Type B pancreatic cell (in vitro differentiated cells): ENCODE data around the gene SEMA3D. TPM values are rescaled to one million over a fixed set of nuclear protein-coding genes. Genes with fewer than 3 reads are reported as not detected.

Source experiments
- DNase-seq: peaks from one replicate; pipeline ENCODE4 v3.0.0; 2021; ENCODE audit warnings: mixed read lengths; ENCODE audit not compliant: unreplicated experiment; ENCODE audit errors: extremely low spot score
- H3K27ac Mint-ChIP-seq: 2 replicates; pipeline ENCODE4 v1.8.0; 2021; ENCODE audit warnings: mild to moderate bottlenecking, mixed read lengths
- H3K27me3 Mint-ChIP-seq: 2 replicates; pipeline ENCODE4 v1.8.0; 2021; ENCODE audit warnings: mixed read lengths
- H3K36me3 Mint-ChIP-seq: 2 replicates; pipeline ENCODE4 v1.8.0; 2021; ENCODE audit warnings: mixed read lengths
- H3K4me1 Mint-ChIP-seq: one replicate; pipeline ENCODE4 v1.8.0; 2021; ENCODE audit warnings: mixed read lengths; ENCODE audit not compliant: unreplicated experiment
- H3K4me3 Mint-ChIP-seq: 2 replicates; pipeline ENCODE4 v1.8.0; 2021; ENCODE audit warnings: mild to moderate bottlenecking, mixed read lengths
- H3K9me3 Mint-ChIP-seq: 2 replicates; pipeline ENCODE4 v1.8.0; 2021; ENCODE audit warnings: mixed read lengths
- total RNA-seq: library from RNA; stranded (reverse); gene quantifications from 2 replicates; pipeline ENCODE4 v1.2.1, GENCODE V29; 2021; ENCODE audit warnings: low replicate concordance
- TF ChIP-seq, protein P1 (sequence below): fragments of 200-600 bp; sonication (generic); conservative IDR thresholded peaks from 2 replicates; pipeline ENCODE4 v1.5.0; 2021; ENCODE audit warnings: antibody characterized with exemption, mild to moderate bottlenecking

The SEMA3D gene
- total RNA-seq, 1 donor from 2014 or later = 52.9 TPM

- H3K27me3 Mint-ChIP-seq = no peaks in the 10 kb centered on the region
- H3K9me3 Mint-ChIP-seq = no peaks in the 10 kb centered on the region
- TF ChIP-seq, protein P1, sequence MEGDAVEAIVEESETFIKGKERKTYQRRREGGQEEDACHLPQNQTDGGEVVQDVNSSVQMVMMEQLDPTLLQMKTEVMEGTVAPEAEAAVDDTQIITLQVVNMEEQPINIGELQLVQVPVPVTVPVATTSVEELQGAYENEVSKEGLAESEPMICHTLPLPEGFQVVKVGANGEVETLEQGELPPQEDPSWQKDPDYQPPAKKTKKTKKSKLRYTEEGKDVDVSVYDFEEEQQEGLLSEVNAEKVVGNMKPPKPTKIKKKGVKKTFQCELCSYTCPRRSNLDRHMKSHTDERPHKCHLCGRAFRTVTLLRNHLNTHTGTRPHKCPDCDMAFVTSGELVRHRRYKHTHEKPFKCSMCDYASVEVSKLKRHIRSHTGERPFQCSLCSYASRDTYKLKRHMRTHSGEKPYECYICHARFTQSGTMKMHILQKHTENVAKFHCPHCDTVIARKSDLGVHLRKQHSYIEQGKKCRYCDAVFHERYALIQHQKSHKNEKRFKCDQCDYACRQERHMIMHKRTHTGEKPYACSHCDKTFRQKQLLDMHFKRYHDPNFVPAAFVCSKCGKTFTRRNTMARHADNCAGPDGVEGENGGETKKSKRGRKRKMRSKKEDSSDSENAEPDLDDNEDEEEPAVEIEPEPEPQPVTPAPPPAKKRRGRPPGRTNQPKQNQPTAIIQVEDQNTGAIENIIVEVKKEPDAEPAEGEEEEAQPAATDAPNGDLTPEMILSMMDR = no peak
- no peak for DNase-seq
- H3K27ac Mint-ChIP-seq = no peak overlapping the region
- no peak overlapping the region for H3K4me3 Mint-ChIP-seq
- peaks cover 4% of the 10 kb centered on the region for H3K4me1 Mint-ChIP-seq
- H3K36me3 Mint-ChIP-seq = peaks cover 10% of the 10 kb centered on the region
Observed at GRCh38 chr7:85090919-85091564, 95.8 kb downstream of the SEMA3D start.

GRCh38 chr7:85090143-85090542 is 96.7 kb downstream of the SEMA3D start:
- TF ChIP-seq, protein P1 = no peak
- DNase-seq = no peak
- Mint-ChIP-seq H3K4me3 (no peak overlapping the region), H3K4me1 (peaks cover 4% of the 10 kb centered on the region), H3K36me3 (peaks cover 10% of the 10 kb centered on the region), H3K9me3 (no peaks in the 10 kb centered on the region), H3K27ac (peak overlapping the region; percentile 17), H3K27me3 (no peaks in the 10 kb centered on the region)

DNA sequence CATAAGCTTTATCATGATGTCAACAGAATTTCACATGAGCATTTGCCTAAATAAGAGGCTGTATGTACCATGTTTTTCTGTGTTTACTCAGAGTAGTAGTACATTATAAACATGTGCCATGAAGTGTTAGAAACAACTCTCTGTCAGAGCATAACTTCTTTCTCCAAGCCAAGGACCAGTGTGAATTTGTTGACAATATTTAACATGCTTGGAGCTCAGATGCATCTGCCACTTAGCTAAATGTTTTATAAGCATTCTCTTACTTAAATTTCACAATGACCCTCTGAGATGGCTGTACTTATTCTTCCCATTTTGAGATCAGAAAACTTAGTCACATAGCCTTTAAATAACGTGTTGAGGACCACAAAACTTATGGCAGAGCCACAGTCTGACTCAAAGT is 105.0 kb downstream of the SEMA3D start:
- Mint-ChIP-seq H3K4me3 (no peak overlapping the region), H3K9me3 (no peaks in the 10 kb centered on the region), H3K36me3 (peaks cover 5% of the 10 kb centered on the region), H3K27me3 (no peaks in the 10 kb centered on the region), H3K27ac (no peak overlapping the region), H3K4me1 (no peaks in the 10 kb centered on the region)
- no peak for DNase-seq
- TF ChIP-seq, protein P1 = no peak

- Mint-ChIP-seq H3K27ac (no peak overlapping the region), H3K4me1 (no peaks in the 10 kb centered on the region), H3K4me3 (no peak overlapping the region), H3K36me3 (peaks cover 4% of the 10 kb centered on the region), H3K27me3 (no peaks in the 10 kb centered on the region), H3K9me3 (no peaks in the 10 kb centered on the region)
- DNase-seq = no peak
- TF ChIP-seq, protein P1 = no peak
Observed at GRCh38 chr7:85081392-85081791, 105.5 kb downstream of the SEMA3D start.

- TF ChIP-seq, protein P1 = no peak
- peaks cover 5% of the 10 kb centered on the region for H3K36me3 Mint-ChIP-seq
- H3K4me3 Mint-ChIP-seq = no peak overlapping the region
- H3K9me3 Mint-ChIP-seq = no peaks in the 10 kb centered on the region
- no peak overlapping the region for H3K27ac Mint-ChIP-seq
- DNase-seq = no peak
- peaks cover 16% of the 10 kb centered on the region for H3K4me1 Mint-ChIP-seq
- no peaks in the 10 kb centered on the region for H3K27me3 Mint-ChIP-seq
Observed at GRCh38 chr7:85079434-85079833, 107.4 kb downstream of the SEMA3D start.
